ENCODE measurements around the gene CHRM1. TPM values are rescaled to one million over a fixed set of nuclear protein-coding genes. Genes with fewer than 3 reads are reported as not detected.
"Not testable (repeated sequence)": the region's sequence is repeated elsewhere in the genome, so short reads cannot be mapped to it uniquely, and the experiment has no call there.

The CHRM1 gene
- polyA plus RNA-seq, 1 donor = not detected

GRCh38 chr11:62875698-62876478, 45.3 kb downstream of the CHRM1 start:
- DNase-seq = no peak

- no peak for DNase-seq
Observed at GRCh38 chr11:62874851-62875250, 46.3 kb downstream of the CHRM1 start.

- no peak for DNase-seq
Observed at GRCh38 chr11:62865635-62866034, 55.5 kb downstream of the CHRM1 start.

- DNase-seq = no peak
Observed at GRCh38 chr11:62863687-62864335, 57.4 kb downstream of the CHRM1 start.

- not testable (repeated sequence) for DNase-seq
Observed at GRCh38 chr11:62861564-62862192, 59.5 kb downstream of the CHRM1 start.

- DNase-seq = no peak
Observed at GRCh38 chr11:62860835-62861563, 60.2 kb downstream of the CHRM1 start.

GRCh38 chr11:62859281-62859703, 61.9 kb downstream of the CHRM1 start:
- DNase-seq = not testable (repeated sequence)

Other genes starting within 250 kb of the CHRM1 start
- 7.5 TPM for gene UQCC3, start 249.7 kb downstream of the CHRM1 start, polyA plus RNA-seq (ENCODE audit: insufficient read length)
- 9.0 TPM for gene LBHD1, start 249.1 kb downstream of the CHRM1 start, polyA plus RNA-seq (ENCODE audit: insufficient read length)
- 140 TPM for gene UBXN1, start 242.3 kb downstream of the CHRM1 start, polyA plus RNA-seq (ENCODE audit: insufficient read length)
- 0.78 TPM for gene LRRN4CL, start 231.8 kb downstream of the CHRM1 start, polyA plus RNA-seq (ENCODE audit: insufficient read length)
- gene BSCL2, start 213.9 kb downstream of the CHRM1 start, polyA plus RNA-seq (ENCODE audit: insufficient read length) = 68.3 TPM
- 2.5 TPM for gene GNG3, start 213.7 kb downstream of the CHRM1 start, polyA plus RNA-seq (ENCODE audit: insufficient read length)
- gene HNRNPUL2, start 193.9 kb downstream of the CHRM1 start, polyA plus RNA-seq (ENCODE audit: insufficient read length) = 101 TPM
- 43.1 TPM for gene TTC9C, start 192.9 kb downstream of the CHRM1 start, polyA plus RNA-seq (ENCODE audit: insufficient read length)
- gene ZBTB3, start 167.2 kb downstream of the CHRM1 start, polyA plus RNA-seq (ENCODE audit: insufficient read length) = 8.1 TPM
- gene POLR2G, start 159.8 kb downstream of the CHRM1 start, polyA plus RNA-seq (ENCODE audit: insufficient read length) = 145 TPM
- 39.8 TPM for gene TAF6L, start 150.0 kb downstream of the CHRM1 start, polyA plus RNA-seq (ENCODE audit: insufficient read length)
- gene TMEM179B, start 134.0 kb downstream of the CHRM1 start, polyA plus RNA-seq (ENCODE audit: insufficient read length) = 66.4 TPM
- gene TMEM223, start 129.4 kb downstream of the CHRM1 start, polyA plus RNA-seq (ENCODE audit: insufficient read length) = 25.0 TPM
- 136 TPM for gene NXF1, start 115.9 kb downstream of the CHRM1 start, polyA plus RNA-seq (ENCODE audit: insufficient read length)
- gene STX5, start 89.3 kb downstream of the CHRM1 start, polyA plus RNA-seq (ENCODE audit: insufficient read length) = 51.3 TPM
- not detected for gene TEX54, start 88.5 kb downstream of the CHRM1 start, polyA plus RNA-seq (ENCODE audit: insufficient read length)
- 42.1 TPM for gene WDR74, start 81.8 kb downstream of the CHRM1 start, polyA plus RNA-seq (ENCODE audit: insufficient read length)
- 193 TPM for gene SLC3A2, start 40.5 kb downstream of the CHRM1 start, polyA plus RNA-seq (ENCODE audit: insufficient read length)
- 29.4 TPM for gene SLC22A6, start 63.6 kb upstream of the CHRM1 start, polyA plus RNA-seq (ENCODE audit: insufficient read length)
- 51.0 TPM for gene SLC22A8, start 94.5 kb upstream of the CHRM1 start, polyA plus RNA-seq (ENCODE audit: insufficient read length)
- 0.70 TPM for gene SLC22A24, start 222.9 kb upstream of the CHRM1 start, polyA plus RNA-seq (ENCODE audit: insufficient read length)

Measured in left kidney (tissue), 2 donors.